ENCODE data around the gene OR56A1.

- no peak for TF ChIP-seq POLR2A (IDR thresholded peaks at IDR 0.05; ENCODE audit: low read depth, low read length)
- TF ChIP-seq POLR2AphosphoS5 (IDR thresholded peaks at IDR 0.05; ENCODE audit: low read depth, low read length): no peak
- no peak for TF ChIP-seq SPI1 (IDR thresholded peaks at IDR 0.05; ENCODE audit: low read depth, low read length)
Observed at GRCh38 chr11:5992150-5992549, 38.4 kb downstream of the OR56A1 start.
